ENCODE results near the gene BAG1.

DNA sequence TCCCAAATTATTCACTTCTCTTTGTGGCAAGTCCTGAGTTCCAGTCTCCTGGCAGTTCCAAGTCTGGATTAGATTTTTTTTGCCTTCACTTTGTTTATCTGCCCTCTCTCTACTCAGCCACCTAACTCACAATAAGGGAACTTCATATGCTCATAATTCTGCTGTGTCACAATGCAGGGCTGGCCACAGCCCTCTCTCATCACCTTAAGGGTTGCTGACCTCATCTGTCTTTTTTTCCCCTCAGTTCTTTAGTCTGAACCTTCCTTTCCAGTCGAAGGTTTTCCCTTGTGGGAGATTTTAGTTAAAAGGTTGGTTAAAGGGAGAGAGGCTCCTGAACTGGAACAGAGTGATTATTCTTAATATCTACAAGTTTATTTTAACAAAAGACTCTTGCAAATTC lies 4.1 kb downstream of the BAG1 start:
- TF ChIP-seq, protein P1, sequence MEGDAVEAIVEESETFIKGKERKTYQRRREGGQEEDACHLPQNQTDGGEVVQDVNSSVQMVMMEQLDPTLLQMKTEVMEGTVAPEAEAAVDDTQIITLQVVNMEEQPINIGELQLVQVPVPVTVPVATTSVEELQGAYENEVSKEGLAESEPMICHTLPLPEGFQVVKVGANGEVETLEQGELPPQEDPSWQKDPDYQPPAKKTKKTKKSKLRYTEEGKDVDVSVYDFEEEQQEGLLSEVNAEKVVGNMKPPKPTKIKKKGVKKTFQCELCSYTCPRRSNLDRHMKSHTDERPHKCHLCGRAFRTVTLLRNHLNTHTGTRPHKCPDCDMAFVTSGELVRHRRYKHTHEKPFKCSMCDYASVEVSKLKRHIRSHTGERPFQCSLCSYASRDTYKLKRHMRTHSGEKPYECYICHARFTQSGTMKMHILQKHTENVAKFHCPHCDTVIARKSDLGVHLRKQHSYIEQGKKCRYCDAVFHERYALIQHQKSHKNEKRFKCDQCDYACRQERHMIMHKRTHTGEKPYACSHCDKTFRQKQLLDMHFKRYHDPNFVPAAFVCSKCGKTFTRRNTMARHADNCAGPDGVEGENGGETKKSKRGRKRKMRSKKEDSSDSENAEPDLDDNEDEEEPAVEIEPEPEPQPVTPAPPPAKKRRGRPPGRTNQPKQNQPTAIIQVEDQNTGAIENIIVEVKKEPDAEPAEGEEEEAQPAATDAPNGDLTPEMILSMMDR (IDR thresholded peaks at IDR 0.05; ENCODE audit: insufficient read depth, low read length, poor library complexity, severe bottlenecking) = no peak
- no peak for TF ChIP-seq EZH2phosphoT487 (conservative IDR thresholded peaks at IDR 0.05; ENCODE audit: low read length)

All from SU-DHL-6 (cell line).